HL-60/S4 (cell line): Measurements from ENCODE around the gene SLC8B1.

Experiments used
- in situ Hi-C: fragments of 300-500 bp; cut with MboI; formaldehyde crosslinking; loops from 2 replicates; pipeline ENCODE4 v1.14.3; 2022; ENCODE audit warnings: low sequenced_read_pairs

SLC8B1 gene

DNA sequence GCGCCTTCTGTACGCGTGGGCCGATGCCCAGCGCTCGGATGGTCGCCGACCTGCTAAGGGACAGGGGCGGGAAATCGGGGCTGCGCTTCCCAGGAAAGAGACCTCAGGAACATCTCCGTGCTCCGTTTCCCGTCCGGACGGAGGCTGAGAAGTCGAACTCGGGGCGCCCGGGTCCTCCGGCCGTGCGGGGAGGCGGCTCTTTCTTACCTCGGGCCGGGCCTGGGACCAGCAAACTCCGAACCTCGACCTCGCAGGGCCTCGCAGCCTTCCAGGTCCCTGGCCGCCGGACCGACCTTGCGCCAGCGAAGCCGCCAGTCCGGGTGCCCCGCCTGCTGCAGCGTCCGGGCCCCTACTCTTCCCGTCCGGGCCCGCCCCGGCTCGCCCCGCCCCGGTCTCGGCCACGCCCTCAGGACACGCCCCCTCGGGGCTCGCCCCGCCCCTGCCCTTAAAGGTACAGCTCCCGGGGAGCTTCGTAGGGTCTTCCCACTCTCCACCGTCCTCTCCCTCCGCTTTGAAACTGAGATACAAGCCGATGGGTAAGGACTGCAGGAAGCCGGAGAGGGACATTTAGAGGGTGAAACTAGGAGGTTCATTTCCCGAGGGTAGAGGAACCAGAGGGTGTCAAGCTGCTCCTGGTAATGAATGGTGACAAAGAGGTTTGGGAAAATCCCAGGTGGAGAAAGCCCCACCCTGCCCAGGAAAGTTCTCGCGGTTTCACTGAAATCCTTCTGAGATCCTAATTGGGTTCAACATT, at the start of gene SLC8B1:
Gene SLC8B1, minus strand, starts transcription at position 324 of the 754 bp plus-strand sequence. CDS start 2,231 bp downstream, outside the sequence.
- in situ Hi-C loops = no loop called here

DNA sequence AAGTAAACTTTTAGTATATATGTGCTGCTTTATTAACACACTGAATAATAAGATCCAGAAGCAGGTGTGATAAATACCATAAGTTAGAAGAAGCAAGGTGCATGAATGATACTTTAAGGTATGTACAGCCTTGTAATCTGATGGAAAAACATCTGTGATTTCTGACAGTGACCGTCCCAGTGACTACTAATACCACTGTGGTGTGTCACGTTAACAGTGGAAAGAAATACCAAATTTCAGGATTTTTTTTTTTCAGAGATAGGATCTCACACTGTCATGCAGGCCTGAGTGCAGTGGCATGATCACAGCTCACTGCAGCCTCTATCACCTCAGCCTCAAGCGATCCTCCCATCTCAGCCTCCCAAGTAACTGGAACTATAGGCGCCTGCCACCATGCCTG, 47.3 kb upstream of the SLC8B1 start:
- in situ Hi-C loops = no loop called here

DNA sequence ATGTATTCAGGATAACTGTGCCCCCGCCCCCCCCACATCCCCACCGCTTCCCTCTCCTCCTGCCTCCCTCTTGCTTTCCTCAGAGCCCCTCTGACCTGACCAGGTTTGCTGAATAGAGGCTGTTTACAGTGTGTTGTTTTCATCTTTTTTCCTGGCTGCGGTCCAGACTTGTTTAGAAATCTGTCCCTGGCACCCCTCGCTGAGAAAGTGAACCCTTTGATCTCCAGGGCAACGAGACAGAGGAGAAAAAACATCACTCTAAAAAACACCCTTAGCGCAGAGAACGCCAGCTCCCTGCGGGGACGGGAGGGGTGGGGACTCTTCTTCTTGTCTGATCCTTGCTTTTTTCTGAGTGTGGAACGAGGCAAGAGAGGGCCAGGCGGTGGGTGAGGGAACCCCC, 46.3 kb upstream of the SLC8B1 start:
- in situ Hi-C loops = no loop called here

DNA sequence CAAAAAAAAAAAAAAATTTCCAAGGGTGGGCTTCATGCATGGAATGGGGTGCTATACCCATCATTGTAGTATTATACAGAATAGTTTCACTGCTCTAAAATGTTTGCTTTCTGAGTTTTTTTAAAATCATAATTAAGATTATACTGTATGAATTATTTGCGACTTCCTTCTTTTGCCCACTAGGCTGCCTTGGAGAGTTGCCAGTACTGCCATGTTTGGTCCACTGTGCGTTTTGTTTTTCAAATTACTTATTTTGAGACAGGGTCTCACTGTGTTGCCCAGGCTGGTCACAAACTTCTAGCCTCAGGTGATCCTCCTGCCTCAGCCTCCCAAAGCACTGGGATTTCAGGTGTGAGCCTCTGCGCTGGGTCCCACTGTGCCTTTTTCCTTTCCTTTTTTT, 43.4 kb upstream of the SLC8B1 start:
- in situ Hi-C loops = no loop called here

DNA sequence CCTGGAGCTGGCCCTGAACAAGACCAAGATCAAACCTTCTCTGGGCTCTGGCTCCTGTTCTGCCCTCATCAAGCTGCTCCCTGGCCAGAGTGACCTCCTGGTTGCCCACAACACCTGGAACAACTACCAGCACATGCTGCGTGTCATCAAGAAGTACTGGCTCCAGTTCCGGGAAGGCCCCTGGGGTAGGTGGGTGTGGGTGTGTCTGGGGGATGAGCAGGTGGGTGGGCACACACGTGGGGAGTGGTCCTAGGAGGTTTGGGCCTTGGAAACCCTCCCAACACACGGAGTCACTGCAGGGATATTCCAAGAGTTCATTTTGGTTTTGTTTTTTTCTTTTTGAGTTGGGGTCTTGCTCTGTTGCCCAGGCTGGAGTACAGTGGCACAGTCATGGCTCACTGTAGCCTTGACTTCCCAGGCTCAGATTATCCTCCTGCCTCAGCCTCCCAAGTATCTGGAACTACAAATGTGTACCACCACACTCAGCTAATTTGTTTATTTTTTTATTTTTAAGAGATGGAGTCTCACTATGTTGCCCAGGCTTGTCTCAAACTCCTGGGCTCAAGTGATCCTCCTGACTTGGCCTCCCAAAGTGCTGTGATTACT, 40.0 kb upstream of the SLC8B1 start:
- in situ Hi-C loops = no loop called here

DNA sequence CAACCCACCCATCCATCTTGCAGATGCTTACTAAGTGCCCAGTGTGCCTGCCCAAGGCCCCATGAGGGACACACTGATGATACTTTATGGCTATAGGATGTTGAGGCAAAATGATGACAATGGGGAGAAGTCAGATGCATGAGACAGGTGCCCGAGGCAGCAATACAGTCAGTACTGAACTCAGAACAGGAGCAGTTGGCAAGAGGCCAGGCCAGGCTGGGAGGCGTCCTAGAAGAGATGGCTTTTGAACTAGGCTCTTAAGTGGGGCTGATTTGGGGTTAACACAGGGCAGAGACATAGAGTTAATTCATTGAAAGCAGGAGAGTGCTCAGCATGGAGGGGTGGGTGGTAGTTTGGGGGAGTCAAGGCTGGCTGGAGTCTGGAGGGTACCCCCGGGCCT, 39.1 kb upstream of the SLC8B1 start:
- in situ Hi-C loops = no loop called here

DNA sequence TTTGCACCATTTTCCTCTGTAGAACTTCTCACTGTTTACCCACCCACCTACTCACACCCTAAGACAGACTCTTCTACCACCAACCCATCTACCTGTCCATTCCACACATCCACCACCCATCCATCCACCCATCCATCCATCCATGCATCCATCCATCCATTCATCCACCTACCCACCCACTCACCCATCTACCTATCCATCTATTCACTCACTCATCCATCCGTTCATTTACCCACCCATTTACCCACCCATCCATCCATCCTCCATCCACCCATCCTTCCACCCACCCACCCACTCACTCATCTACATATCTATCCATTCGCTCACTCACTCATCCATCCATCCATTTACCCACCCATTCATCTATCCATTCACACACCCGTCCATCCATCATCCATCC, 38.5 kb upstream of the SLC8B1 start:
- in situ Hi-C loops = no loop called here

DNA sequence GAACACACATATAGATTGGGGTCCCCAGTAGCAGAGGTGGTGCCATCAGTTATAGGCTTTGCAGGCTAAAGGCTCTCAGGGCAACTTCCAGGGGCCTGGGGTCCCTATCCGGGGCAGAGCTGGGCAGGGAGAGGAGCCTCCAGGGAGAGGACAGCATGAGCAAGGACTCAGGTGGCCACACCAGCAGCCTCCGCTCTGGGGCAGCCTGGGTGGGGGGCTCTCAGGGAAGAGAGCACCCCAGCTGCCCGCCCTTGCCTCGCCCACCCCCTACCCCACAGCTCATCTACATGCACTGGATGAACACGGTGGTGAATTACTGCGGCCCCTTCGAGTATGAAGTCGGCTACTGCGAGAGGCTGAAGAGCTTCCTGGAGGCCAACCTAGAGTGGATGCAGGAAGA, 37.5 kb upstream of the SLC8B1 start:
- in situ Hi-C loops = no loop called here

DNA sequence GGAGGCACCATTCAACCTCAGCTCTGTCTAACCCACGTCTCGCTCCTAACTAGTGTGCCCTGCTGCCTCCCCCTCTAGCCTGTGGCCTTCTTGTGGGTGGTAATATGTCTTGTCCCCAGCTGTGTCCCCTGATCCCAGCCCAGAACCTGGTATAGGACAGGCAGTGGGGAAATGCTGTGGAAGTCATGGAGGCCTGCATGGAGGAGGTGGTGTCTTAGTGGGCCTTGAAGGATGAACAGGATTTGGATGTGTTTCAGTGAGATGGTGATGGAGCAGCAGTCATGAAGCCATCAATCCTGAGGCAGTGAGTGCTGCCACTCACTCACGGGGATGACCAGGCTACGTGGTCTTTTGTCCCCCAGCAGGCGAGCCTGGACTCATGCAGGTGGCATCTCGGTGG, 36.9 kb upstream of the SLC8B1 start:
- in situ Hi-C loops = no loop called here

DNA sequence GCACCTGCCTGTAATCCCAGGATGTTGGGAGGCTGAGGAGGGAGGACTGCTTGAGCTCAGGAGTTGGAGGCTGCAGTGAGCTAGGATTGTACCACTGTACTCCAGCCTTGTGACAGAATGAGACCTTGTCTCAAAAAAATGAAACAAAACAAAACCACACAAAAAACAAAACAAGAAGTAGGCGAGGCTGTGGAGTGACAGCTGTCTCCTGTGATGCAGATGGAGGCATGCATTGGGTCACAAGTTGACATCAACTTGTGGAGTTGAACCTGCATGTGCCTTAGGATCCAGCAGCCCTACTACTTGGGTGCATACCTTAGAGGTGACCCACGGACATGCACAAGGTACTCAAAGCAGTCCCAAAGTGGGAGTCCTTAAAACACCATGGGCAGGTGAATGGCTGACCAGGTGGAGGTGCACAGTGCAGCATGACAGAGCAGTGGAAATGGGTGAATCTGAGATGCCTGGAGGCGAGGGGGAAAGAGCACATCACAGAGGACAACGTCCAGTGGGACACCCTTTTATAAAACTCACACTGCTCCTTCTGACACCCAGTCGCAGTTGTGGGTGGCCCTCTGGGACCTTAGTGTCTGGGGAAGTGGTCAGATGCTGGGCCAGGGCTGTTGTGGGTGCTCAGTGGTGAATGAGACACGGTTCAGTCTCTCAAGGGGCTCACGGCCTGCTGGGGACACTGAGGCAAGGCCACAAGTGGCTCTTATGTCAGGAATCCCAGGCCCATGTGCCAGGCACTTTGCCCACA, 36.2 kb upstream of the SLC8B1 start:
- in situ Hi-C loops = no loop called here

DNA sequence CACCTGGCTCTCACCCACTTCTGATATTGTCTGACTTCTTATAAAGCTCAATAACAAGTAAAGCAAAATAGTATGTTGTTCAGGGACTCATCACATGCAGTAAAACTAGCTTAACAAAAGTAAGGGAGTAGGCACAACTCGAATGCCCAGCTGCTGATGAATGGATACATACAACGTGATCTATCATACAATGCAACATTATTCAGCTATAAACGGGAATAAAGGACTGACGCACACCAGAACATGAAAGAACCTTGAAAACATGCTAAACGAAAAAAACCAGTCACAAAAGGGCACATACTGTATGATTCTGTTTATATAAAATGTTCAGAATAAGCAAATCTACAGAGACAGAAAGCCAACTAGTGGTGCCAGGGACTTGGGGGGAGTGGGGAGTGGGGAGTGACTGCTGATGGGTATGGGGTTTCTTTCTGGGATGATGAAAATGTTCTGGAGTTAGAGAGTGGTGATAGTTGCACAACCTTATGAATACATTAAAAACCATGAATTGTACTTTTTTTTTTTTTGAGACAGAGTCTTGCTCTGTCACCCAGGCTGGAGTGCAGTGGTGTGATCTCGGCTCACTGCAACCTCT, 34.6 kb upstream of the SLC8B1 start:
- in situ Hi-C loops = no loop called here

DNA sequence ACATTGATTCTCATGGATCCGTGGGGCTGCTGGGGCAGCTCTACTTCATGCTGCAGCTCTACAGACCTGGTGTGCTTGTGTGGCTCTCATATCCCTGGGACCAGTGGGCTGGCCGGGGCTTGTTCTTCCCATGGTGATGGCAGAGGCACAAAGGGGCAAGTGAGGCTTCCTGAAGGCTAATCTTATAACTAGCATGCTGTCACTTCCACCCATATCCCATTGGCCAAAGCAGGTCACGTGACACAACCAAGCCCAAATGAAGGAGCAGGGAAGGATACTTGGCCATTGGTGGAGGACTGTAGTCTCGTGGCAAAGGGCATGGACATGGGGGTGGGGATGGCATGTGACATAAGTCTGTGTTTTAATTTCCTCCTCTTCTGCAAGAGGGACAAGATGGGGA, 33.4 kb upstream of the SLC8B1 start:
- in situ Hi-C loops = no loop called here

DNA sequence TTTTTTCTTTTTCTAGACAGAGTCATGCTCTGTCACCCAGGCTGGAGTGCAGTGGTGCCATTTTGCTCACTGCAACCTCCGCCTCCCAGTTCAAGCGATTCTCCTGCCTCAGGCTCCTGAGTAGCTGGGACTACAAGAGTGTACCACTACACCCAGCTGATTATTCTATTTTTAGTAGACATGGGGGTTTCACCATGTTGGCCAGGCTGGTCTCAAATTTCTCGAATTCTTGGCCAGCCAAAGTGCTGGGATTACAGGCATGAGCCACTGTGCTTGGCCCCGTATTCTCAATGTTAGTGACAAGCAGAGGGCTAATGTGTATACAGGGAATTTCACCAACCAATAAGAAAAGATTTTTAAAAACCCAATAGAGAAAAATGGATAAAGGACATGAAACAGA, 31.9 kb upstream of the SLC8B1 start:
- in situ Hi-C loops = no loop called here

DNA sequence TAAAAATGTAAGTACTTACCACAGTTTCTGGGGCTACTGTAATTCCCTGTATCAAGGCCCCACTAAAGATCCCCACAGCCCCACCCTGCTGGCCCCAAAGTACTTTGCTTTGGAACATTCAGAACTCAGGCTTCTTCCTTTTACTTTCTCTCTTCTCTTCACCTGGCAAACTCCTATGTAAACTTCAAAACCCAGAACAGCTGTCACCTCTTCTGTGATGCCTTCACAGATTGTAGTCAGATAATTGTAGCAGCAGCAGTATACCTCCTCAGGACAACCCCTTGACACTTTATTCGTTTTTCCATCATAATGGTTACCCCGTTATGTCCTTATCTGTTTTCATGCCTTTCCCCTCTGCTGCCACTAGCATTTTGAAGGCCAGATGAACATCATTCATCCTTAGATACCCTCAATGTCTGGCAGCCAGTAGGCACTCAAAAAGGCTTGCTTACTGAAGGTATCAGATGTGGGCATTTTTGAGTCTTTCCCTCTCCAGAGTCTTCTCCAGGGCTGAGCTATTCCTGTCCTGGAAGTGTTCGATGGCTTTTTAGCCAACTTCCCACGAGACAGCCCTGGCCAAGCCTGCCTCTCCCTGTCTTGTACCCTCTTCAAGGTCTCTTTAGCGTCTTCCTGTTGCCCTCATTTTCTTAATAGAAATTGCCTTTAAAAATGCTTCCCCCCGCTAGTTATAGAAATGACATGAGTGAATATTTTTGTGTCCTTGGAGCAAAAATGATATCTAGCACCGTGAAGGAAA, 30.9 kb upstream of the SLC8B1 start:
- in situ Hi-C loops = no loop called here

DNA sequence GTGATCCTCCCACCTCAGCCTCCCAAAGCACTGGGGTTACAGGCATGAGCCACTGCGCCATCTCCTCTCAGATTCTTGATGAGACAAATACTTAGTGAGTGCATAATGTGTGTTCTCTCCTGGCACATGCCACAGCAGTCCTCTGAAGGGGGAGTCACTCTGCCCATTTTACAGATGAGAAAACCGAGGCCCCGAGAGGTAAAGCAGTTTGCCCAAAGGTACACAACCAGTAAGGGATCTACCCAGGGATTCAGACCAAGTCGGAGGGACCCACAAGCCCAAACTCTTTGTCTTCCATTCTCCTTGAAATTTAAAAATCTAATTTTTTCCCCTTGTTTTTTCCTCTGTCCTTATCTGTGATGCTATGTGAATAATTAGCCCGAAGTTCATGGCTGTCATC, 29.8 kb upstream of the SLC8B1 start:
- in situ Hi-C loops = no loop called here

DNA sequence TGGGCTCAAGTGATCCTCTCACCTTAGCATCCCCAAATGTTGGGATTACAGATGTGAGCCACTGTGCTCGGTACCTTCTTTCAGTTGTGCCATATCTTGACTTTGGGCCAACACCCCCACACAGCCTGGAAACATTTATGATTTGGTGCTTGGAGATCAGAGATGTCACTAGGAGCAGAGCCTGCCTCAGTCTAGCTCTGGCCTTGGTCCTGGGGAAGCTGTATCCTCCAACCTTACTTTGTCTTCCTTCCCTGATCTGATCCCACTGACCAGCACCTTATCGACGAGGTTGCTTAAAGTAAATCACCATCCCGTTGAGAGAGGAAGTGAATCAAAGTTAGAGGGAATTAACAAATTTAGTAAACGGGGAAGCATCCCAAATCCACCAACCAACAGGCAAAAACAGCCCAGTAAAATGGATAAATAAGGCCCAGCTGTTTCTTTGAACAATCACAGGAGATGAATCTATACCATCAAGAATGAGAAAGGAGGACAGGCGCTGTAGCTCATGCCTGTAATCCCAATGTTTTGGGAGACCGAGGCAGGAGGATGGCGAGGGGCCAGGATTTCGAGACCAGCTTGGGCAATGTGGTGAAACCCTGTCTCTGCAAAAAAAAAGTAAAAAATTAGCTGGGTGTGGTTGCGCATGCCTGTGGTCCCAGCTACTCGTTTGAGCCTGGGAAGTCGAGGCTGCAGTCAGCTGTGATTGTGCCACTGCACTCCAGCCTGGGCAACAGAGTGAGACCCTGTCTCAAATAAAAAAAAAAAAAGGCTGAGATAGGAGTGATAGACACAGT, 26.9 kb upstream of the SLC8B1 start:
- in situ Hi-C loops = no loop called here

DNA sequence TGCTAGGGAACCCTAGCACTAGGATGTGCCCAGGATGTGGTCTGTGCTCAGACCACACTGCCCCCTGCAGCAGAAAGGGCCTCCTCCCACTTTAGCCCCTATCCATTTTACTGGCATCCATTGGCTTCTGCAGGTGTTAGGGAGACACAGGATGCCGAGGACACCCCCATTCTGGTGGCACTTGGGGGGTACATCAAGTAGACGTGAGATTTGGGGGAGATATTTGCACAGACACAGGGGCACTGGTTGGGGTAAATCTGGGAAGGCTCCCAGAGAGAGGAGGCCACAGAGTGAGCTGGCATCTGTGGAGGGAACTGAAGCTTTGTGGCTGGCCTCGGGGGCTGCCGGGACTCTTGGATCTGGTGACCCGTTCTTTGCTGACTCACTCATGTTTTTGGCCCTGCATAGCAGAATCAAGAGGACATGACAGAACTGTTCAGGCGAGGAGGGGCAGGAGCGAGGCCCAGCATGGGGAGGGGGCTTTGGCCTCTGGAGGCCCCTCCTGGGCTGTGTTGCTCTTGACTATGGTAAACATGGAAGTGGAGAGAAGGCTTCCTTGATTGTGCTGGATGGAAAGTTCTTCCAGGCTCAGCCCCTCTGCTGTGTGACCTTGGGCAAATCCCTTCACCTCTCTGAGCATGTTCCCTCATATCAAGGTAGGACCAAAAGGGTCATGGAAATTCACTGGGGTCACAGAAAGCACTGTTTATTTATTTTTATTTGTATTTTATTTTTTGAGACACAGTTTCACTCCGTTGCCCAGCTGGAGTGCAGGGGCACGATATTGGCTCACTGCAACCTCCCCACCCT, 25.2 kb upstream of the SLC8B1 start:
- in situ Hi-C loops = no loop called here

DNA sequence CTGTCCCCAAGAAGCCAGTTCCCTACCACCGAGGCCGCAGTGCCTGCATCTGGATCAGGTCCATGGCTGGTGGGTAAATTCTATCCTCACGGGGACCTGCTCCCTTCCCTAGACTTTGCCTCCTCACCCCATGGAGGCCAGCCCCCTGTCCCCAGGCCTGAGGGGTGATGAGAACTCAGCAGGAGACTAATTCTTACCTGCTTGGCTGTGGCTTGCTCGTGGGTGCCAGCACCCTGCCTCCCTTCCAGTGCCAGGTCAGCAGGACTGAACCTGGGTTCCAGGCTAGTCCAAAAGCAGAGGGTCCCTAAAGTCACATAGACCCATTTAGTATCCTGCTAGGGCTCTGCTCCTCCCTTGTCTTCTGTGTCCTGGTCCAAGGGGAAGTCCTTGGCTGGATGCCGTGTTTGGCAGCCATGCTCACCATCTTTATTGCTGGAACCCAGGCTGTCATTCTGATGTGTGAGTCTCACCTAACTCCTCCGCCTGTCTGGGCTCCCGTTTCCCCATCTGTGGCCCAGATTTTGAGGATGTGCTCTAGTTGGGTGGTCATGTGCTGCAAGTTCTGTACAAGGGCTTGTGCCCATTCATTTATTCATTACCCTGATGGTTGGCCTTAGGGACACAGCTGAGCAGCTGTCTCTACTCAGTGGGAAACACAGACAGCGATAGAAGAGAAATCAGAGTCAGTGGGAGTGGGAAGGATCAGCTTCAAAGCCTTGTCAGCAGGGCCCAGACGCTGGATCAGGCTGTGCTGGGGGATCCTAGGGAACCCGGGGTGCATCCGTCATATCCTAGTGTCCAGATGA, 24.4 kb upstream of the SLC8B1 start:
- in situ Hi-C loops = no loop called here
